Measurements from ENCODE around the gene LRRC23. TPM values are rescaled to one million over a fixed set of nuclear protein-coding genes. Genes with fewer than 3 reads are reported as not detected.

The LRRC23 gene
- total and polyA plus RNA-seq, 9 of the 15 experiments (the other 6 are each of a cell fraction or from before 2014, with no cell fraction given) = 2.2 to 7.0 (median 3.0) TPM

- no peak for TF ChIP-seq CBX2 (IDR thresholded peaks at IDR 0.05; ENCODE audit: insufficient read depth, low read length, poor library complexity, severe bottlenecking)
- no peak for TF ChIP-seq HNRNPH1 (optimal IDR thresholded peaks at IDR 0.05; ENCODE audit: low read depth, low read length)
- TF ChIP-seq SMARCA4 (IDR thresholded peaks at IDR 0.05) = no peak
- no peak for TF ChIP-seq TFAM (CRISPR knock-in tag; conservative IDR thresholded peaks at IDR 0.05)
- peak; percentile 63; the same call in 1 of the 2 replicates for TF ChIP-seq ZNF263 (CRISPR knock-in tag; IDR thresholded peaks at IDR 0.05; ENCODE audit: borderline replicate concordance)
- TF ChIP-seq TCF7 (IDR thresholded peaks at IDR 0.05; ENCODE audit: borderline replicate concordance) = no peak
- no peak for TF ChIP-seq TRIM24 (IDR thresholded peaks at IDR 0.05)
- 0 out of 2 replicates have a peak, but pooled peaks have one; percentile 4 for TF ChIP-seq NFIC (IDR thresholded peaks at IDR 0.05)
- TF ChIP-seq ID3 (CRISPR knock-in tag; IDR thresholded peaks at IDR 0.05) = no peak
- no peak for TF ChIP-seq ID3 (tag; IDR thresholded peaks at IDR 0.05)
- no peak for TF ChIP-seq ZNF224 (CRISPR knock-in tag; IDR thresholded peaks at IDR 0.05)
- TF ChIP-seq CCAR2 (IDR thresholded peaks at IDR 0.05; ENCODE audit: low read depth, low read length) = no peak
- TF ChIP-seq CHAMP1 (IDR thresholded peaks at IDR 0.05) = no peak
- TF ChIP-seq ZFP30 (CRISPR knock-in tag; IDR thresholded peaks at IDR 0.05; ENCODE audit: borderline replicate concordance) = no peak
- no peak for TF ChIP-seq PRMT5 (CRISPR knock-in tag; IDR thresholded peaks at IDR 0.05)
- no peak for TF ChIP-seq CLOCK (CRISPR knock-in tag; IDR thresholded peaks at IDR 0.05; ENCODE audit: borderline replicate concordance)
- no peak for TF ChIP-seq RBM34 (IDR thresholded peaks at IDR 0.05; ENCODE audit: borderline replicate concordance, insufficient read depth, low read length)
- no peak for TF ChIP-seq TFE3 (CRISPR knock-in tag; IDR thresholded peaks at IDR 0.05)
- 0 out of 2 replicates have a peak, but pooled peaks have one; percentile 55 for TF ChIP-seq E2F4 (CRISPR knock-in tag; IDR thresholded peaks at IDR 0.05; ENCODE audit: low read depth)
Measured at GRCh38 chr12:6937481-6938352, 33.1 kb downstream of the LRRC23 start (continued).
